NB4 (cell line): Measurements from ENCODE around the gene TMEM214.

Experiments
- TF ChIP-seq, protein P1 (sequence below): IDR thresholded peaks from one replicate; pipeline ENCODE4 v1.5.1; 2012; ENCODE audit warnings: low read depth, low read length
- TF ChIP-seq, protein P2 (sequence below): IDR thresholded peaks from 2 replicates; pipeline ENCODE4 v1.6.1; 2011; ENCODE audit warnings: low read depth, low read length

DNA sequence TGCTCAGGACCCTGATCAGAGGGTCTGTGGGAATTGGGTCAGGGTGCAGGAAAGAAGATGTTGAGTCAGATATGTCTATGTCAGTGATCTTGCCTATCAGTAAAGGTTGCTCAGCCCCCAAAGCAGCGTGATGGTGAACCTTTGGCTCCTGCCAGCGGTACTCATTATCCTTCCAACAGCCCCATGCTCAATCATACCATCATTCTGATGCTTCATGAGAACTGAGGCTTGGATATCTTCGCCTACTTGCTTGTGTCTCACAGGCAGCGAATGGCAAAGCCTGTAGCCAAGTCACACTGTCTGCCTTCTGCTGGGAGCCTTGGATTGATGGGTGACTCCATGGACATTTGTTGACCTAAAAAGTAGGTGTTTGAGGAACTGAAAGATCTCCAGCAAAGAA is 19.0 kb upstream of the TMEM214 start:
- TF ChIP-seq, protein P1, sequence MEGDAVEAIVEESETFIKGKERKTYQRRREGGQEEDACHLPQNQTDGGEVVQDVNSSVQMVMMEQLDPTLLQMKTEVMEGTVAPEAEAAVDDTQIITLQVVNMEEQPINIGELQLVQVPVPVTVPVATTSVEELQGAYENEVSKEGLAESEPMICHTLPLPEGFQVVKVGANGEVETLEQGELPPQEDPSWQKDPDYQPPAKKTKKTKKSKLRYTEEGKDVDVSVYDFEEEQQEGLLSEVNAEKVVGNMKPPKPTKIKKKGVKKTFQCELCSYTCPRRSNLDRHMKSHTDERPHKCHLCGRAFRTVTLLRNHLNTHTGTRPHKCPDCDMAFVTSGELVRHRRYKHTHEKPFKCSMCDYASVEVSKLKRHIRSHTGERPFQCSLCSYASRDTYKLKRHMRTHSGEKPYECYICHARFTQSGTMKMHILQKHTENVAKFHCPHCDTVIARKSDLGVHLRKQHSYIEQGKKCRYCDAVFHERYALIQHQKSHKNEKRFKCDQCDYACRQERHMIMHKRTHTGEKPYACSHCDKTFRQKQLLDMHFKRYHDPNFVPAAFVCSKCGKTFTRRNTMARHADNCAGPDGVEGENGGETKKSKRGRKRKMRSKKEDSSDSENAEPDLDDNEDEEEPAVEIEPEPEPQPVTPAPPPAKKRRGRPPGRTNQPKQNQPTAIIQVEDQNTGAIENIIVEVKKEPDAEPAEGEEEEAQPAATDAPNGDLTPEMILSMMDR: no peak
- TF ChIP-seq, protein P2, sequence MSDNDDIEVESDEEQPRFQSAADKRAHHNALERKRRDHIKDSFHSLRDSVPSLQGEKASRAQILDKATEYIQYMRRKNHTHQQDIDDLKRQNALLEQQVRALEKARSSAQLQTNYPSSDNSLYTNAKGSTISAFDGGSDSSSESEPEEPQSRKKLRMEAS: no peak
